GM18907 (cell line): ENCODE measurements around the gene PYGB.

Source experiments
- ATAC-seq: cut with Tn5 transposase; IDR thresholded peaks from one replicate; pipeline ENCODE4 v1.9.1; 2021; ENCODE audit warnings: mild to moderate bottlenecking, moderate library complexity; ENCODE audit not compliant: unreplicated experiment

Gene PYGB

DNA sequence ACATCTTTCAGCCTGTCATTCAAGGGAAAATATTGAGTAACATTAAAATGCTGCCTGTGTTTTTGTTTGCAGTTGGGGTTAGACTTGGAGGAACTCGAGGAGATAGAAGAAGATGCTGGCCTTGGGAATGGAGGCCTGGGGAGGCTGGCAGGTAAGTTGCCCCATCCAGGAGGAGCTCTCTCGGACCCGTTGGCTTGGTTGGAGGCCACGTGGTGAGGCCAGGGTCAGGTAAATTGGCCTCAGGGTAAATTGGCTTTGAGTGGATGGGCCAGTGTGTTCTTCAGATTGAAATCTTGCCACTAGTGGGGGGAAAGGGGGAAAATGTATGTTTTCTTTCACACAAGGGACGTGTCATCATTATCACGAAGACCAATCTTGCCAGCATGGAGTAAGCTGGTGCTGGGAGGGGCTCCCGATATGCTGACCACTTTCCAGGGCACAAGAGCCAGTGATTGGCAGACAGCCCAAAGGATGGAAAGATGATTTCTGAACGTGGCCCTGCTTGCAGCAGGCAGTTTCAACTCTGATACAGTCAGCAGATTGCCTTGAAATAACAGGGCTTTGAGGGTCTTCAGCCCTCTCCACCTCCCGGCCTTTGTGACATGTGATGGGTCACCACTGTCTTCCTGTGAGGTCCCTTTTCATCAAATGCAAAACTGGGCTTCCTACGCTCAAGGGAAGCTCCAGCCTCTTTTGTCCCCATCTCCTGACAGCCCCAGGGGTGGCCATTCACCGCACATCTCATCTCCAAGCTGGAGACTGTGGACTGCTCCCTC lies 21.4 kb downstream of the PYGB start:
- no peak for ATAC-seq

GRCh38 chr20:25269833-25270170 lies 21.9 kb downstream of the PYGB start:
- ATAC-seq = no peak

GRCh38 chr20:25270829-25271251 lies 23.0 kb downstream of the PYGB start:
- ATAC-seq = no peak

GRCh38 chr20:25271486-25272222 lies 23.8 kb downstream of the PYGB start:
- ATAC-seq = no peak

GRCh38 chr20:25272223-25273000 lies 24.5 kb downstream of the PYGB start:
- no peak for ATAC-seq

GRCh38 chr20:25273046-25273445 lies 25.2 kb downstream of the PYGB start:
- no peak for ATAC-seq

DNA sequence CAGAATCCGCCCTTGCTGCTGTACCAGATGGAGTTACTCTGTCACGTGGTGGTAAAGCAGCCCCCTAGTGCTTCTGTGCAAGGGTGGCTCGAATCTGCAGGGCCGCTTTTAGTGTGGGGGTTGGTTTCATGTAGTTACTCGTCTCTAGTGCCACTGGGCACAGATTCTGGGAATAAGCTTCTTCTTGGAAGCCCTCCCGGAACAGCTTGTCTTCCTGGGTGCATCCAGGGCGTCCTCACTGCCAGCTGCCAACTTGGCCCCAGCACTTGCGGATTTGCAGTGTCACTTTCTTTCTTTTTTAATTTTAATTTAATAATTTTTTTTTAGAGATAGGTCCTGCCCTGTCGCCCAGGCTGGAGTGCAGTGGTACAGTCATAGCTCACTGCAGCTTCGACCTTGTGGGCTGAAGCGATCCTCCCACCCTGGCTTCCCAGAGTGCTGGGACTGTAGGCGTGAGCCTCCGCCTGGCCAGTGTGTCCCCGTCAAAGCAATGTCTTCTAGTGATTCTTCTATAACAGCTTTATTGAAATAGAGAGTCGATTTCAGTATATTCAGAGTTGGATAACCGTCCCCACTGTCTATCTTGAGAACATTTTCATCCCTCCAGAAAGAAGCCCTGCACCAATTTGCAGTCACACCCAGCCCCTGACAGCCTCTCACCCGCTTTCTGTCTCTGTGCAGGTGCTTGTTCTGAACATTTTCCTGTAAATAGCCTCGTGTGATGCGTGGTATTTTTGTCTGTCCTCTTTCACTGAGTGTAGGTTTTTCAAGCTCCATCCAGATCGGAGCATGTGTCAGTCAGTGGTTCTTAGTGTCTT lies 25.9 kb downstream of the PYGB start:
- ATAC-seq = no peak

- ATAC-seq = no peak
Observed at GRCh38 chr20:25274481-25274880, 26.6 kb downstream of the PYGB start.

GRCh38 chr20:25274891-25275812 lies 27.3 kb downstream of the PYGB start:
- ATAC-seq = no peak

- ATAC-seq = no peak
Observed at GRCh38 chr20:25275813-25276532, 28.1 kb downstream of the PYGB start.

DNA sequence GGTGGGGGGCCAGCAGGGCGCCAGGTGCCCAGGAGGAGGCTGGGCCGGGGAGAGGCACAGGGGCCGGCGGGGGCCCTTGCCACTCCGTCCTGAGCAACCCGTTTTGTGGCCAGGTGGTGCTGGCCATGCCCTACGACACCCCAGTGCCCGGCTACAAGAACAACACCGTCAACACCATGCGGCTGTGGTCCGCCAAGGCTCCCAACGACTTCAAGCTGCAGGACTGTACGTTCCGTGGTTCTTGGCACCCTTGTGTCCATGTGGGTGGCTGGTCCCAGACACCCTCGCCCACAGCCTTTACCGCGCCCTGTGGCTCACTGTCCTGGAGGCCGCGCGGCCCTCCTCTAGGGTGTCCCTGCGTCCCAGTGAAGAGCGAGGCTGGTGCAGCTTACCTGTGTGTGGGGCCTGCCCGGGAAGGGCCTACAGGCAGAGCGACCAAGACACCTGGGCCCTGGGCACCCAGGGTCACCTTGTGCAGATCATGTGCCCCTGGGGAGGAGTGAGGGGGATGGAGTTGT lies 28.7 kb downstream of the PYGB start:
- no peak for ATAC-seq

DNA sequence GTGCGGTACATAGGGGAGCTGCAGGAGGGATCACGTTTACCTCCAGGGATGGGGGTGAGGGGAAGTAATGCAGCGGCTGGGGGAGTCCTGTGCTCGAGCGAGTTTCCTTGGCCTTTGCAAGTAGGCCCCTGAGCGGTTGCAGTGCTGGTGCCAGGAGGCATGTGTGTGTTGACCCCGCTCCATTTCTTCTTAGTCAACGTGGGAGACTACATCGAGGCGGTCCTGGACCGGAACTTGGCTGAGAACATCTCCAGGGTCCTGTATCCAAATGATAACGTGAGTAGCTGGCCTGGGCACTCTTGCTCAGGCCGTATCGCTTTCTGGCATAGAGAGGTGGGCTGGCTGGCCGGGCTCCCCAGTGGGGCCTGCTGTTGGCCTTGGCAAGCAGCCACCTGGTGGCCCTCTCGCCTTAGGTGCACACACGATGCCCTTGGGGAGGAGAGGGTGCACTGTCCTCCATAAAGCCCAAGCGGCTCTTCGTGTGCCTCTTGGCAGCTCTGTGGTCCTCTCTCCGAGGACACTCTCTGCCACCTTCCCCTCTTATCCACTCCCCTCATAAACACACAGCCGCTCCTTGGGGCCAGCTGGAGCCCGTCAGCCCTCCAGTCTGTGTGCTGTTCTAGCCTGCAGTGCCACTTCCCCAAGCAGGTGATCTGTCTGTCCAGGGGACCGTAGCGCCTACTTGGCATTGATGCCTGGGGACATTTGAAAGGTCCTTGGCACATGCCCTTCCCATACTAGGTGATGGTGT lies 29.3 kb downstream of the PYGB start:
- no peak for ATAC-seq

DNA sequence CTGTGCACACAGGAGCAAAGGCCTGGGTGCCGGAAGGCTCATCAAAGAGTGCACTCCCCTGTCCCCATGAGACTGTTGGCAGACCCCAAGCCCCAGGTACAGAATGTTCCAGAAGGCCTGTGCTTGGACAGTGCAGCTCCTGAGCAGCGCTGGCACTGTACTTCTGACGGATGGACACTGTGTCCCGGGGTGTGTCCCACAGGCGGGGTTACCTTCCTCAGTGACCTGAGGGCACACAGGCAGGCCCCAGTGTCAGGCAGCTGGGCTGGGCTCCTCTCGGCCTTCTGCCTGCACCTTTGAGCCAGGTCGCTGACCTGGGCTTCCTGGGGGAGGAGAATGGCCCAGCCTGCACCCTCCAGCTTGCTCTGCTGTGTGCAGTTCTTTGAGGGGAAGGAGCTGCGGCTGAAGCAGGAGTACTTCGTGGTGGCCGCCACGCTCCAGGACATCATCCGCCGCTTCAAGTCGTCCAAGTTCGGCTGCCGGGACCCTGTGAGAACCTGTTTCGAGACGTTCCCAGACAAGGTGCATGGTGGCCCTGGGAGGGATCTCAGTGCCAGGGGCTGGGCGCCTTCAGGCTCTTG lies 30.1 kb downstream of the PYGB start:
- no peak for ATAC-seq

- no peak for ATAC-seq
Observed at GRCh38 chr20:25278636-25279361, 30.9 kb downstream of the PYGB start.

DNA sequence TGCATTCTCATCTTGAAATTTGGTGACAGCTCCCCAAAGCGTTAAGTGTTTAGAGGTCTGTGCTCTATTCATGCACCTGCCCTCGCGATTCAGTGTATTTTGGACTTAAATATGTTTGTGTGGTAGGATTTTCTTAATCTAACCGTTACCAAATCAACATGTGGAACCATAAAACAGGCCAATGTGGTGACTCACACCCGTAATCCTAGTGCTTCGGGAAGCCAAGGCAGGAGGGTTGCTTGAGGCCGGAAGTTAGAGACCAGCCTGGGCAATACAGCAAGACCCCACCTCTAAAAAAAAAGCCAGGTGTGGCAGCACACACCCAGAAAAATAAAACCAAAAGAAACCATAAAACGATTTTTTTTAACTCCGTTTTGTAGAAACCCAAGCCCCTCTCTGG lies 31.5 kb downstream of the PYGB start:
- no peak for ATAC-seq

- no peak for ATAC-seq
Observed at GRCh38 chr20:25280051-25280573, 32.2 kb downstream of the PYGB start.
